GM19328 (cell line): ENCODE results near the gene IL1RN.

Source experiments
- ATAC-seq: cut with Tn5 transposase; IDR thresholded peaks from one replicate; pipeline ENCODE4 v1.9.1; 2021; ENCODE audit warnings: mild to moderate bottlenecking, moderate library complexity; ENCODE audit not compliant: unreplicated experiment

Gene IL1RN

GRCh38 chr2:113124984-113125855, 2.2 kb upstream of the IL1RN start:
- ATAC-seq = no peak

- no peak for ATAC-seq
These were observed 510 bp downstream of the IL1RN start for GRCh38 chr2:113127646-113128570.

GRCh38 chr2:113129519-113130078, 2.2 kb downstream of the IL1RN start:
- no peak for ATAC-seq

GRCh38 chr2:113131352-113132185, 4.2 kb downstream of the IL1RN start:
- ATAC-seq = no peak

- ATAC-seq = no peak
These were observed 5.1 kb downstream of the IL1RN start for GRCh38 chr2:113132414-113133021.

- ATAC-seq = no peak
These were observed 6.6 kb downstream of the IL1RN start for GRCh38 chr2:113133704-113134598.

- no peak for ATAC-seq
These were observed 7.3 kb downstream of the IL1RN start for GRCh38 chr2:113134717-113135116.

- no peak for ATAC-seq
These were observed 7.9 kb downstream of the IL1RN start for GRCh38 chr2:113135317-113135716.

- ATAC-seq = no peak
These were observed 9.7 kb downstream of the IL1RN start for GRCh38 chr2:113136828-113137775.

- ATAC-seq = no peak
These were observed 10.4 kb downstream of the IL1RN start for GRCh38 chr2:113137827-113138226.

GRCh38 chr2:113138428-113139322, 11.3 kb downstream of the IL1RN start:
- ATAC-seq = no peak

GRCh38 chr2:113141451-113141850, 14.1 kb downstream of the IL1RN start:
- no peak for ATAC-seq

GRCh38 chr2:113142290-113142689, 14.9 kb downstream of the IL1RN start:
- no peak for ATAC-seq

GRCh38 chr2:113144259-113144658, 16.9 kb downstream of the IL1RN start:
- no peak for ATAC-seq

GRCh38 chr2:113148606-113149552, 21.5 kb downstream of the IL1RN start:
- no peak for ATAC-seq
